ENCODE measurements around the gene ADAMTS14.

DNA sequence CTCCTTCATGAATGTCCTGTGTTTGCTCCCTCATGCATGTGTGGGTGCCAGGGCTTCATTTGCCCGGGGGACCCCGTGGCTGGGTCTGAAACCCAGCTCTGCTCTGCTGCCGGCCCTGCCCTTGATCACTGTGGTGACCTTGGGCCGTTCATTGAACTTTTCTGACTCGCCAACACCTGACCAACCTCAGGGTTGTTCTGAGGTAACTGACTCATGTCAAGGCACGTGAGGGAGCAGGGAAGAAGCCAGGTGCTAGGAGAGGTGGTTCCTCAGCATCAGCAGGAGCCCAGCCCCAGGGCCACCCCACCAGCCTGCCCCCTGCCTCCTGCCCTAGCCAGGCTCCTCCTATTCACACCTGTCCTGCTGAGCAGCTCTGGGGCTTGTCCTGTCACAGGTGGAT lies 64.9 kb downstream of the ADAMTS14 start:
- TF ChIP-seq ELF4 (CRISPR knock-in tag; IDR thresholded peaks at IDR 0.05; ENCODE audit: low read depth): no peak
- no peak for TF ChIP-seq KAT7 (CRISPR knock-in tag; IDR thresholded peaks at IDR 0.05; ENCODE audit: borderline replicate concordance)
- TF ChIP-seq SP1 (CRISPR knock-in tag; conservative IDR thresholded peaks at IDR 0.05): no peak
- TF ChIP-seq, protein P1, sequence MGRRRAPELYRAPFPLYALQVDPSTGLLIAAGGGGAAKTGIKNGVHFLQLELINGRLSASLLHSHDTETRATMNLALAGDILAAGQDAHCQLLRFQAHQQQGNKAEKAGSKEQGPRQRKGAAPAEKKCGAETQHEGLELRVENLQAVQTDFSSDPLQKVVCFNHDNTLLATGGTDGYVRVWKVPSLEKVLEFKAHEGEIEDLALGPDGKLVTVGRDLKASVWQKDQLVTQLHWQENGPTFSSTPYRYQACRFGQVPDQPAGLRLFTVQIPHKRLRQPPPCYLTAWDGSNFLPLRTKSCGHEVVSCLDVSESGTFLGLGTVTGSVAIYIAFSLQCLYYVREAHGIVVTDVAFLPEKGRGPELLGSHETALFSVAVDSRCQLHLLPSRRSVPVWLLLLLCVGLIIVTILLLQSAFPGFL (CRISPR knock-in tag; IDR thresholded peaks at IDR 0.05; ENCODE audit: borderline replicate concordance): no peak
- TF ChIP-seq ZNF138 (CRISPR knock-in tag; conservative IDR thresholded peaks at IDR 0.05): no peak
- TF ChIP-seq, protein P2, sequence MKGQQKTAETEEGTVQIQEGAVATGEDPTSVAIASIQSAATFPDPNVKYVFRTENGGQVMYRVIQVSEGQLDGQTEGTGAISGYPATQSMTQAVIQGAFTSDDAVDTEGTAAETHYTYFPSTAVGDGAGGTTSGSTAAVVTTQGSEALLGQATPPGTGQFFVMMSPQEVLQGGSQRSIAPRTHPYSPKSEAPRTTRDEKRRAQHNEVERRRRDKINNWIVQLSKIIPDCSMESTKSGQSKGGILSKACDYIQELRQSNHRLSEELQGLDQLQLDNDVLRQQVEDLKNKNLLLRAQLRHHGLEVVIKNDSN (CRISPR knock-in tag; IDR thresholded peaks at IDR 0.05): no peak
- TF ChIP-seq, protein P3, sequence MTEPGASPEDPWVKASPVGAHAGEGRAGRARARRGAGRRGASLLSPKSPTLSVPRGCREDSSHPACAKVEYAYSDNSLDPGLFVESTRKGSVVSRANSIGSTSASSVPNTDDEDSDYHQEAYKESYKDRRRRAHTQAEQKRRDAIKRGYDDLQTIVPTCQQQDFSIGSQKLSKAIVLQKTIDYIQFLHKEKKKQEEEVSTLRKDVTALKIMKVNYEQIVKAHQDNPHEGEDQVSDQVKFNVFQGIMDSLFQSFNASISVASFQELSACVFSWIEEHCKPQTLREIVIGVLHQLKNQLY (CRISPR knock-in tag; IDR thresholded peaks at IDR 0.05): no peak
- TF ChIP-seq ETV6 (CRISPR knock-in tag; IDR thresholded peaks at IDR 0.05): no peak
- TF ChIP-seq, protein P4, sequence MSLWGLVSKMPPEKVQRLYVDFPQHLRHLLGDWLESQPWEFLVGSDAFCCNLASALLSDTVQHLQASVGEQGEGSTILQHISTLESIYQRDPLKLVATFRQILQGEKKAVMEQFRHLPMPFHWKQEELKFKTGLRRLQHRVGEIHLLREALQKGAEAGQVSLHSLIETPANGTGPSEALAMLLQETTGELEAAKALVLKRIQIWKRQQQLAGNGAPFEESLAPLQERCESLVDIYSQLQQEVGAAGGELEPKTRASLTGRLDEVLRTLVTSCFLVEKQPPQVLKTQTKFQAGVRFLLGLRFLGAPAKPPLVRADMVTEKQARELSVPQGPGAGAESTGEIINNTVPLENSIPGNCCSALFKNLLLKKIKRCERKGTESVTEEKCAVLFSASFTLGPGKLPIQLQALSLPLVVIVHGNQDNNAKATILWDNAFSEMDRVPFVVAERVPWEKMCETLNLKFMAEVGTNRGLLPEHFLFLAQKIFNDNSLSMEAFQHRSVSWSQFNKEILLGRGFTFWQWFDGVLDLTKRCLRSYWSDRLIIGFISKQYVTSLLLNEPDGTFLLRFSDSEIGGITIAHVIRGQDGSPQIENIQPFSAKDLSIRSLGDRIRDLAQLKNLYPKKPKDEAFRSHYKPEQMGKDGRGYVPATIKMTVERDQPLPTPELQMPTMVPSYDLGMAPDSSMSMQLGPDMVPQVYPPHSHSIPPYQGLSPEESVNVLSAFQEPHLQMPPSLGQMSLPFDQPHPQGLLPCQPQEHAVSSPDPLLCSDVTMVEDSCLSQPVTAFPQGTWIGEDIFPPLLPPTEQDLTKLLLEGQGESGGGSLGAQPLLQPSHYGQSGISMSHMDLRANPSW (CRISPR knock-in tag; conservative IDR thresholded peaks at IDR 0.05; ENCODE audit: low read depth): no peak
- no peak for TF ChIP-seq CREB1 (CRISPR knock-in tag; IDR thresholded peaks at IDR 0.05)
- TF ChIP-seq, protein P5, sequence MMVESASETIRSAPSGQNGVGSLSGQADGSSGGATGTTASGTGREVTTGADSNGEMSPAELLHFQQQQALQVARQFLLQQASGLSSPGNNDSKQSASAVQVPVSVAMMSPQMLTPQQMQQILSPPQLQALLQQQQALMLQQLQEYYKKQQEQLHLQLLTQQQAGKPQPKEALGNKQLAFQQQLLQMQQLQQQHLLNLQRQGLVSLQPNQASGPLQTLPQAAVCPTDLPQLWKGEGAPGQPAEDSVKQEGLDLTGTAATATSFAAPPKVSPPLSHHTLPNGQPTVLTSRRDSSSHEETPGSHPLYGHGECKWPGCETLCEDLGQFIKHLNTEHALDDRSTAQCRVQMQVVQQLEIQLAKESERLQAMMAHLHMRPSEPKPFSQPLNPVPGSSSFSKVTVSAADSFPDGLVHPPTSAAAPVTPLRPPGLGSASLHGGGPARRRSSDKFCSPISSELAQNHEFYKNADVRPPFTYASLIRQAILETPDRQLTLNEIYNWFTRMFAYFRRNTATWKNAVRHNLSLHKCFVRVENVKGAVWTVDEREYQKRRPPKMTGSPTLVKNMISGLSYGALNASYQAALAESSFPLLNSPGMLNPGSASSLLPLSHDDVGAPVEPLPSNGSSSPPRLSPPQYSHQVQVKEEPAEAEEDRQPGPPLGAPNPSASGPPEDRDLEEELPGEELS (CRISPR knock-in tag; IDR thresholded peaks at IDR 0.05): no peak
- TF ChIP-seq, protein P6, sequence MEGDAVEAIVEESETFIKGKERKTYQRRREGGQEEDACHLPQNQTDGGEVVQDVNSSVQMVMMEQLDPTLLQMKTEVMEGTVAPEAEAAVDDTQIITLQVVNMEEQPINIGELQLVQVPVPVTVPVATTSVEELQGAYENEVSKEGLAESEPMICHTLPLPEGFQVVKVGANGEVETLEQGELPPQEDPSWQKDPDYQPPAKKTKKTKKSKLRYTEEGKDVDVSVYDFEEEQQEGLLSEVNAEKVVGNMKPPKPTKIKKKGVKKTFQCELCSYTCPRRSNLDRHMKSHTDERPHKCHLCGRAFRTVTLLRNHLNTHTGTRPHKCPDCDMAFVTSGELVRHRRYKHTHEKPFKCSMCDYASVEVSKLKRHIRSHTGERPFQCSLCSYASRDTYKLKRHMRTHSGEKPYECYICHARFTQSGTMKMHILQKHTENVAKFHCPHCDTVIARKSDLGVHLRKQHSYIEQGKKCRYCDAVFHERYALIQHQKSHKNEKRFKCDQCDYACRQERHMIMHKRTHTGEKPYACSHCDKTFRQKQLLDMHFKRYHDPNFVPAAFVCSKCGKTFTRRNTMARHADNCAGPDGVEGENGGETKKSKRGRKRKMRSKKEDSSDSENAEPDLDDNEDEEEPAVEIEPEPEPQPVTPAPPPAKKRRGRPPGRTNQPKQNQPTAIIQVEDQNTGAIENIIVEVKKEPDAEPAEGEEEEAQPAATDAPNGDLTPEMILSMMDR (IDR thresholded peaks at IDR 0.05): no peak

Measured in WTC11 (cell line).